HCT116 (cell line): ENCODE measurements around the gene GNGT1. TPM values are rescaled to one million over a fixed set of nuclear protein-coding genes. Genes with fewer than 3 reads are reported as not detected.
A peak's percentile ranks its signal among the peaks of the same experiment; 100 is the strongest.

ENCODE experiments used
- ATAC-seq: fragments of 200-7000 bp; cut with Tn5 transposase; 2 replicates; pipeline ENCODE4 v1.9.1; 2020; ENCODE audit warnings: mild to moderate bottlenecking, moderate library complexity
- Bru-seq: library from RNA; stranded (reverse); fragments of 400-500 nt; gene quantifications from one replicate; lab custom pipeline; 2021; lab: Mats Ljungman, UMichigan
- BruChase-seq, 2 experiments: library from RNA; stranded (reverse); fragments of 400-500 nt; gene quantifications; one replicate each; lab custom pipeline; 2021; lab: Mats Ljungman, UMichigan
- BruUV-seq: library from RNA; stranded (reverse); fragments of 400-500 nt; replicated peaks from 2 replicates; lab custom pipeline; 2021; lab: Mats Ljungman, UMichigan
- CTCF ChIA-PET: fragments of 300-600 bp; sonication (Branson Sonifier 250); formaldehyde crosslinking; loops from one replicate; lab custom pipeline; 2021; ENCODE audit warnings: antibody characterized with exemption; lab: Charles Lee
- POLR2A ChIA-PET: fragments of 300-600, 350-600 bp; sonication (Branson Sonifier 250); formaldehyde crosslinking; loops from one replicate; lab custom pipeline; 2021; ENCODE audit warnings: antibody characterized with exemption; lab: Charles Lee
- RAD21 ChIA-PET, 2 experiments: fragments of 300-600 bp; sonication (Branson Sonifier 250); formaldehyde crosslinking; loops; one replicate each; lab custom pipeline; 2023; ENCODE audit warnings: low total read pairs in 2 of 2; ENCODE audit not compliant: uncharacterized antibody in 2 of 2, unreplicated experiment in 2 of 2, low non-redundant PET in 1 of 2; lab: Charles Lee
- DNase-seq: peaks from one replicate; pipeline ENCODE4 v3.0.0-alpha.2; 2010; ENCODE audit warnings: low read depth, low spot score
- H2AFZ ChIP-seq: fragments of 200-600 bp; shearing (Covaris generic), sonication (generic); 2 replicates; pipeline ENCODE4 v1.6.1; 2017; ENCODE audit warnings: low read depth, mixed run types, mixed read lengths, antibody characterized with exemption, low read length; ENCODE audit not compliant: poor library complexity, severe bottlenecking
- H3K27ac ChIP-seq: 2 replicates; pipeline ENCODE4 v1.5.1; 2012; ENCODE audit warnings: low read depth, low read length
- H3K27me3 ChIP-seq: fragments of 200-600 bp; sonication (generic); 2 replicates; pipeline ENCODE4 v1.6.1; 2016; ENCODE audit warnings: mixed run types, low read length, mixed read lengths; ENCODE audit not compliant: insufficient read depth
- H3K36me3 ChIP-seq, 2 experiments: fragments of 200-500 bp in 1 of 2; fragments of 200-600 bp in 1 of 2; sonication (Bioruptor generic) in 1 of 2; sonication (generic) in 1 of 2; 2 replicates each; pipeline versions ENCODE4 v1.5.1 to v1.6.1; 2014 to 2016; ENCODE audit warnings: low read length in 2 of 2, inconsistent platforms in 1 of 2, mixed read lengths in 1 of 2, mixed run types in 1 of 2; ENCODE audit not compliant: insufficient read depth in 2 of 2, control insufficient read depth in 1 of 2
- H3K4me1 ChIP-seq, 2 experiments: fragments of 200-600 bp in 1 of 2; sonication (generic) in 1 of 2; 2 replicates each; pipeline versions ENCODE4 v1.5.1 to v1.6.1; 2012 to 2017; ENCODE audit warnings: low read length in 2 of 2, inconsistent platforms in 1 of 2, mild to moderate bottlenecking in 1 of 2, mixed read lengths in 1 of 2, mixed run types in 1 of 2, moderate library complexity in 1 of 2; ENCODE audit not compliant: insufficient read depth in 2 of 2, control insufficient read depth in 1 of 2
- H3K4me2 ChIP-seq: fragments of 200-600 bp; sonication (generic); 2 replicates; pipeline ENCODE4 v1.6.1; 2017; ENCODE audit warnings: mixed run types, low read length, mixed read lengths
- H3K4me3 ChIP-seq, 2 experiments: fragments of 200-600 bp in 1 of 2; sonication (generic) in 1 of 2; replicated peaks in 1 of 2; 2 replicates each; pipeline ENCODE4 v1.5.1; 2011 to 2016; ENCODE audit warnings: low read length in 2 of 2, control low read depth in 1 of 2, low read depth in 1 of 2, mild to moderate bottlenecking in 1 of 2, mixed read lengths in 1 of 2, mixed run types in 1 of 2
- H3K79me2 ChIP-seq: fragments of 200-600 bp; sonication (generic); 2 replicates; pipeline ENCODE4 v1.6.1; 2017; ENCODE audit warnings: mild to moderate bottlenecking, mixed run types, low read length, moderate library complexity, mixed read lengths; ENCODE audit not compliant: insufficient read depth
- H3K9ac ChIP-seq: fragments of 200-600 bp; sonication (generic); 2 replicates; pipeline ENCODE4 v1.6.1; 2016; ENCODE audit warnings: low read length, mixed read lengths
- H3K9me2 ChIP-seq: fragments of 200-600 bp; sonication (generic), shearing (Covaris generic); 2 replicates; pipeline ENCODE4 v1.6.1; 2017; ENCODE audit warnings: mixed run types, mild to moderate bottlenecking, moderate library complexity; ENCODE audit not compliant: insufficient read depth
- H3K9me3 ChIP-seq, 2 experiments: fragments of 200-500 bp in 1 of 2; fragments of 200-600 bp in 1 of 2; sonication (Bioruptor generic) in 1 of 2; sonication (generic) in 1 of 2; 2 replicates each; pipeline ENCODE4 v1.6.1; 2014 to 2017; ENCODE audit warnings: low read length in 2 of 2, mixed read lengths in 2 of 2, inconsistent platforms in 1 of 2, low read depth in 1 of 2, mild to moderate bottlenecking in 1 of 2, mixed run types in 1 of 2, moderate library complexity in 1 of 2; ENCODE audit not compliant: control insufficient read depth in 1 of 2, insufficient read depth in 1 of 2
- H4K20me1 ChIP-seq: fragments of 200-600 bp; sonication (generic), shearing (Covaris generic); 2 replicates; pipeline ENCODE4 v1.6.1; 2017; ENCODE audit warnings: mixed run types, mild to moderate bottlenecking, moderate library complexity; ENCODE audit not compliant: insufficient read depth
- CBX3 ChIP-seq: IDR thresholded peaks from 2 replicates; pipeline ENCODE4 v1.6.1; 2012; ENCODE audit warnings: low read depth
- CEBPB ChIP-seq: IDR thresholded peaks from 2 replicates; pipeline ENCODE4 v1.6.1; 2012; ENCODE audit warnings: low read depth
- CTCF ChIP-seq, 3 experiments: fragments of 200-600 bp in 1 of 3; sonication (generic) in 1 of 3; IDR thresholded peaks in 2 of 3; conservative IDR thresholded peaks in 1 of 3; 2 replicates each; pipeline ENCODE4 v1.5.1; 2012 to 2017; ENCODE audit warnings: low read depth in 2 of 3, low read length in 2 of 3, antibody characterized with exemption in 1 of 3, borderline replicate concordance in 1 of 3, control low read depth in 1 of 3, mild to moderate bottlenecking in 1 of 3, mixed read lengths in 1 of 3, mixed run types in 1 of 3, moderate library complexity in 1 of 3; ENCODE audit not compliant: insufficient read depth in 1 of 3
- EGR1 ChIP-seq: IDR thresholded peaks from 2 replicates; pipeline ENCODE4 v1.6.1; 2012; ENCODE audit warnings: low read depth
- EZH2 ChIP-seq: fragments of 200-600 bp; sonication (generic); IDR thresholded peaks from 2 replicates; pipeline ENCODE4 v1.6.1; 2017; ENCODE audit warnings: antibody characterized with exemption, mixed run types
- FOSL1 ChIP-seq: IDR thresholded peaks from 2 replicates; pipeline ENCODE4 v1.6.1; 2012; ENCODE audit warnings: low read depth
- JUND ChIP-seq: IDR thresholded peaks from 2 replicates; pipeline ENCODE4 v1.6.1; 2012
- POLR2A ChIP-seq: IDR thresholded peaks from 2 replicates; pipeline ENCODE4 v1.7.0; 2011; ENCODE audit warnings: borderline replicate concordance; ENCODE audit not compliant: insufficient read depth, insufficient read length; ENCODE audit errors: extremely low read depth
- RAD21 ChIP-seq: IDR thresholded peaks from 2 replicates; pipeline ENCODE4 v1.6.1; 2012; ENCODE audit warnings: low read depth, mild to moderate bottlenecking
- SIN3A ChIP-seq: IDR thresholded peaks from 2 replicates; pipeline ENCODE4 v1.6.1; 2012; ENCODE audit warnings: low read depth
- SP1 ChIP-seq: IDR thresholded peaks from 2 replicates; pipeline ENCODE4 v1.6.1; 2012; ENCODE audit warnings: low read depth
- SRF ChIP-seq: IDR thresholded peaks from 2 replicates; pipeline ENCODE4 v1.6.1; 2012; ENCODE audit warnings: low read depth
- YY1 ChIP-seq: IDR thresholded peaks from 2 replicates; pipeline ENCODE4 v1.6.1; 2011; ENCODE audit warnings: low read length, low read depth, moderate library complexity, mild to moderate bottlenecking; ENCODE audit not compliant: insufficient replicate concordance; ENCODE audit errors: extremely low read depth
- ZFX ChIP-seq: fragments of 450-650 bp; IDR thresholded peaks from 2 replicates; pipeline ENCODE4 v1.6.1; 2017
- ZNF274 ChIP-seq: fragments of 200-500 bp; sonication (Bioruptor generic); IDR thresholded peaks from 2 replicates; pipeline ENCODE4 v1.6.1; 2014; ENCODE audit warnings: mild to moderate bottlenecking, low read depth, low read length, inconsistent platforms
- intact Hi-C: fragments of 100-400 bp; cut with micrococcal nuclease; formaldehyde crosslinking; loops from 2 replicates; pipeline ENCODE4 v1.10.0; 2022
- long read RNA-seq: library from polyadenylated mRNA; unstranded; transcript quantifications from one replicate; pipeline ENCODE4 v2.0.0, GENCODE V29; 2021; ENCODE audit not compliant: unreplicated experiment
- polyA plus RNA-seq: library from polyadenylated mRNA; unstranded; fragments of >200 nt; gene quantifications from 2 replicates; pipeline ENCODE4 v1.2.1, GENCODE V29; 2012; ENCODE audit warnings: missing spikeins
- total RNA-seq: library from RNA; stranded (reverse); gene quantifications from one replicate; pipeline ENCODE4 v1.2.1, GENCODE V29; 2021; ENCODE audit not compliant: unreplicated experiment
- TF ChIP-seq, protein P1 (sequence below): IDR thresholded peaks from 2 replicates; pipeline ENCODE4 v1.6.1; 2012

GNGT1 gene
- total RNA-seq = 0.91 TPM
- polyA plus RNA-seq = 0.47 and 0.66 TPM in 2 replicates
- Bru-seq, nascent RNA = percentile 67 among the genes with signal in this experiment
- percentile 68 among the genes with signal in this experiment for BruChase-seq, experiment 1, labeled RNA remaining after a 6-hour chase
- BruChase-seq, experiment 2, labeled RNA remaining after a 2-hour chase = percentile 81 among the genes with signal in this experiment
- long read RNA-seq, partial matches to known transcripts = 0 of 10 reads
- long read RNA-seq, other reads (novel, unspliced or antisense) = 10 of 10 reads

GRCh38 chr7:93906267-93906666 lies at the start of gene GNGT1:
Gene GNGT1, plus strand, starts transcription at chr7:93906567. Its CDS starts 180 bp downstream, at chr7:93906747.
- CTCF ChIA-PET = no interaction called here
- Histone ChIP-seq H3K4me2 (no peak within 1 kb of the TSS), H3K4me1 (peaks cover 5 to 8% of the 10 kb centered on the region in 2 experiments; a peak in 2 of 4 replicates), H3K9me2 (no peaks in the 10 kb centered on the region), H3K36me3 (no peaks in the 10 kb centered on the region), H3K9ac (no peak within 1 kb of the TSS), H4K20me1 (no peaks in the 10 kb centered on the region), H3K9me3 (no peaks in the 10 kb centered on the region), H3K4me3 (no peak within 1 kb of the TSS), H3K27me3 (no peaks in the 10 kb centered on the region), H2AFZ (no peak within 1 kb of the TSS), H3K27ac (no peak within 1 kb of the TSS), H3K79me2 (no peaks in the 10 kb centered on the region)
- RAD21 ChIA-PET = no interaction called here
- TF ChIP-seq, protein P1, sequence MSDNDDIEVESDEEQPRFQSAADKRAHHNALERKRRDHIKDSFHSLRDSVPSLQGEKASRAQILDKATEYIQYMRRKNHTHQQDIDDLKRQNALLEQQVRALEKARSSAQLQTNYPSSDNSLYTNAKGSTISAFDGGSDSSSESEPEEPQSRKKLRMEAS = no peak
- no peak for TF ChIP-seq JUND
- TF ChIP-seq YY1 = no peak
- TF ChIP-seq EZH2 = no peak
- TF ChIP-seq EGR1 = no peak
- TF ChIP-seq CEBPB = no peak
- TF ChIP-seq ZFX = no peak
- no peak for TF ChIP-seq RAD21
- no peak for TF ChIP-seq SIN3A
- no peak for TF ChIP-seq POLR2A
- no peak for TF ChIP-seq SRF
- POLR2A ChIA-PET = no interaction called here
- BruUV-seq = no TSS peak
- intact Hi-C loops = no loop called here
- DNase-seq (no peak), ATAC-seq (no peak)

- H3K36me3 ChIP-seq = no peaks in the 10 kb centered on the region
- no peaks in the 10 kb centered on the region for H3K9me2 ChIP-seq
- no peaks in the 10 kb centered on the region; the same call in 1 of the 2 replicates for H4K20me1 ChIP-seq
- H2AFZ ChIP-seq = no peak overlapping the region
- H3K79me2 ChIP-seq = no peaks in the 10 kb centered on the region
- ChIA-PET CTCF (no interaction called here), RAD21 (no interaction called here), POLR2A (no interaction called here)
- H3K4me2 ChIP-seq = no peak overlapping the region
- 0 out of 2 replicates have a peak, but pooled peaks cover 6% of the 10 kb centered on the region for H3K27me3 ChIP-seq
- intact Hi-C loops = no loop called here
- BruUV-seq = no TSS peak
- no peak for ATAC-seq
- no peaks in the 10 kb centered on the region for H3K9me3 ChIP-seq
- H3K9ac ChIP-seq = no peak overlapping the region
- no peak overlapping the region for H3K4me3 ChIP-seq
- no peaks in the 10 kb centered on the region for H3K4me1 ChIP-seq
- no peak overlapping the region for H3K27ac ChIP-seq
- DNase-seq = no peak
- TF ChIP-seq RAD21 (no peak), JUND (no peak), CTCF (IDR thresholded peaks at IDR 0.05 in 2 of 3, conservative IDR thresholded peaks at IDR 0.05 in 1 of 3; ENCODE audit: borderline replicate concordance in 1 of 3, insufficient read depth in 1 of 3, low read depth in 2 of 3, low read length in 2 of 3) (no peak), POLR2A (no peak), FOSL1 (no peak), CBX3 (no peak), EZH2 (no peak), SRF (no peak), ZNF274 (no peak), SP1 (no peak)
Observed at GRCh38 chr7:93858857-93859256, 47.5 kb upstream of the GNGT1 start.
